GM12891 (cell line): ENCODE data around the gene MAGEH1.

Experiments
- PAX5 ChIP-seq: IDR thresholded peaks from 2 replicates; pipeline ENCODE4 v1.6.1; 2011; ENCODE audit warnings: low read length, moderate library complexity, mild to moderate bottlenecking; ENCODE audit not compliant: insufficient read depth, severe bottlenecking
- TAF1 ChIP-seq: IDR thresholded peaks from 2 replicates; pipeline ENCODE4 v1.6.1; 2011; ENCODE audit warnings: low read depth, low read length, control low read depth

- TF ChIP-seq PAX5 (no peak), TAF1 (no peak)
Measured at GRCh38 chrX:55484948-55485347, 33.0 kb downstream of the MAGEH1 start.
